Measurements from ENCODE around the gene QRFP.

The QRFP gene

GRCh38 chr9:130872093-130872492 is 24.5 kb downstream of the QRFP start:
- DNase-seq (ENCODE audit: low spot score), result no peak

GRCh38 chr9:130871395-130872062 is 25.1 kb downstream of the QRFP start:
- DNase-seq (ENCODE audit: low spot score), result no peak

- DNase-seq (ENCODE audit: low spot score), result no peak
Measured at GRCh38 chr9:130870491-130871381, 25.9 kb downstream of the QRFP start.

- DNase-seq (ENCODE audit: low spot score), result no peak
Measured at GRCh38 chr9:130869250-130869649, 27.4 kb downstream of the QRFP start.

GRCh38 chr9:130868230-130868629 is 28.4 kb downstream of the QRFP start:
- no peak for DNase-seq (ENCODE audit: low spot score)

GRCh38 chr9:130867556-130867955 is 29.1 kb downstream of the QRFP start:
- DNase-seq (ENCODE audit: low spot score), result no peak

- no peak for DNase-seq (ENCODE audit: low spot score)
Measured at GRCh38 chr9:130866474-130866965, 30.1 kb downstream of the QRFP start.

- DNase-seq (ENCODE audit: low spot score), result no peak
Measured at GRCh38 chr9:130865921-130866320, 30.7 kb downstream of the QRFP start.

- DNase-seq (ENCODE audit: low spot score), result no peak
Measured at GRCh38 chr9:130864541-130864940, 32.1 kb downstream of the QRFP start.

GRCh38 chr9:130862747-130863146 is 33.9 kb downstream of the QRFP start:
- DNase-seq (ENCODE audit: low spot score), result no peak

- no peak for DNase-seq (ENCODE audit: low spot score)
Measured at GRCh38 chr9:130862217-130862616, 34.4 kb downstream of the QRFP start.

GRCh38 chr9:130861372-130862180 is 35.0 kb downstream of the QRFP start:
- no peak for DNase-seq (ENCODE audit: low spot score)

GRCh38 chr9:130860458-130861316 is 35.9 kb downstream of the QRFP start:
- no peak for DNase-seq (ENCODE audit: low spot score)

- DNase-seq (ENCODE audit: low spot score), result no peak
Measured at GRCh38 chr9:130858739-130859705, 37.6 kb downstream of the QRFP start.

GRCh38 chr9:130857864-130858738 is 38.5 kb downstream of the QRFP start:
- DNase-seq (ENCODE audit: low spot score), result no peak

- no peak for DNase-seq (ENCODE audit: low spot score)
Measured at GRCh38 chr9:130856474-130856873, 40.1 kb downstream of the QRFP start.

GRCh38 chr9:130854835-130855234 is 41.8 kb downstream of the QRFP start:
- DNase-seq (ENCODE audit: low spot score), result no peak

- DNase-seq (ENCODE audit: low spot score), result no peak
Measured at GRCh38 chr9:130854092-130854491, 42.5 kb downstream of the QRFP start.

- DNase-seq (ENCODE audit: low spot score), result no peak
Measured at GRCh38 chr9:130852801-130853200, 43.8 kb downstream of the QRFP start.

Measured in putamen (tissue), 1 donor.